ENCODE measurements around the gene RAB38.

The RAB38 gene

DNA sequence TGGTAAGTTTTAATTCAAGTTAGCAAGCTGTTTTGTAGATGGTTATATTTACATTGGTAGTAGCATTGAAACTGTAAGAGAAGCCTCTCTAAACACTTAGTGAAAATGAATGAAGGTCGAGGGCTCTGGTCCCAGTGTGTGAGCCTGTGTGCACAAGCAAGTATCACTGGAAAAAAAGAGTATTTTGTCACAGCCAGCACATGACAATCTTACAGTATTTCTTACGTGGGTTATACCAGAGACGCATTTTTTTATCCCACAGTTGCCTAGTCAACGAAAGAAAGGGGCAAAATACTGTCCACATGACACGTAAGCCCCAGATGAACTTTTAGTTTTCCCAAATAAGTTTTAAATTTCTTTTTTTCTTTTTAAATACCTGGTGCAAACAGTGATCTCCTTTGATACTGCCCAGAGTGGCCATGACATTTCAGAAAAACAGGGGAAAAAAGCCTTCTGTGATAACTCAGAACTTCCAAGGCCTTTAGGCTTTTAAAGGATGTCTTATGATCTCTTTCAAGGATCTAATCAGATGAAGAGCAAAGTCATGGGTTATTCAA is 23.5 kb downstream of the RAB38 start:
- TF ChIP-seq, protein P1, sequence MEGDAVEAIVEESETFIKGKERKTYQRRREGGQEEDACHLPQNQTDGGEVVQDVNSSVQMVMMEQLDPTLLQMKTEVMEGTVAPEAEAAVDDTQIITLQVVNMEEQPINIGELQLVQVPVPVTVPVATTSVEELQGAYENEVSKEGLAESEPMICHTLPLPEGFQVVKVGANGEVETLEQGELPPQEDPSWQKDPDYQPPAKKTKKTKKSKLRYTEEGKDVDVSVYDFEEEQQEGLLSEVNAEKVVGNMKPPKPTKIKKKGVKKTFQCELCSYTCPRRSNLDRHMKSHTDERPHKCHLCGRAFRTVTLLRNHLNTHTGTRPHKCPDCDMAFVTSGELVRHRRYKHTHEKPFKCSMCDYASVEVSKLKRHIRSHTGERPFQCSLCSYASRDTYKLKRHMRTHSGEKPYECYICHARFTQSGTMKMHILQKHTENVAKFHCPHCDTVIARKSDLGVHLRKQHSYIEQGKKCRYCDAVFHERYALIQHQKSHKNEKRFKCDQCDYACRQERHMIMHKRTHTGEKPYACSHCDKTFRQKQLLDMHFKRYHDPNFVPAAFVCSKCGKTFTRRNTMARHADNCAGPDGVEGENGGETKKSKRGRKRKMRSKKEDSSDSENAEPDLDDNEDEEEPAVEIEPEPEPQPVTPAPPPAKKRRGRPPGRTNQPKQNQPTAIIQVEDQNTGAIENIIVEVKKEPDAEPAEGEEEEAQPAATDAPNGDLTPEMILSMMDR (IDR thresholded peaks at IDR 0.05) = no peak
- Histone ChIP-seq H3K4me1 (ENCODE audit: control insufficient read depth in 1 of 2, insufficient read depth in 1 of 2, low read depth in 1 of 2, low read length in 1 of 2) (no peaks in the 10 kb centered on the region), H3K36me3 (no peaks in the 10 kb centered on the region)

DNA sequence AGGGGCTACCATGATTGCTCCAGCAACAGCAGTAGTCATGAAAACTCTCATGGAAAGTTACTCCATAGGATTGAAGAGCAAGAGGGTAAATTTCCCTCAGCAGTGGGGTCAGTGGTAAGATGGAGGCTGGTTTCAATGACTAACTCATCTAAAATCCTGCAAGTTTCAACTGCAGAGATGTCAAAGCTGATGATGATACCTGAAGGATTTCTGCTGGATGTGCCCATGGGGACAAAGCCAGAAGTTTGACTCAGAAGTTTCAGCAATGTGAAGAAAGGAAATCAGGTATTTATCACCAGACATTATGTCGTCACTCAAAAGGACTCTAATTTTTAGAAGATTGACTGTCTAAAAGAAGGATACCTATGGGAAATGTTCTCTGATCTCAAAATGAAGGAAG is 29.1 kb downstream of the RAB38 start:
- TF ChIP-seq, protein P1 (IDR thresholded peaks at IDR 0.05) = no peak
- no peaks in the 10 kb centered on the region for H3K9me3 ChIP-seq

More for the DNA sequence above, 23.5 kb downstream of the RAB38 start:
- no peaks in the 10 kb centered on the region for H3K27me3 ChIP-seq
- H3K9me3 ChIP-seq = no peaks in the 10 kb centered on the region
- no peak overlapping the region for H3K27ac ChIP-seq
- H3K4me3 ChIP-seq (ENCODE audit: low read depth in 1 of 2, low read length in 1 of 2) = no peak overlapping the region

DNA sequence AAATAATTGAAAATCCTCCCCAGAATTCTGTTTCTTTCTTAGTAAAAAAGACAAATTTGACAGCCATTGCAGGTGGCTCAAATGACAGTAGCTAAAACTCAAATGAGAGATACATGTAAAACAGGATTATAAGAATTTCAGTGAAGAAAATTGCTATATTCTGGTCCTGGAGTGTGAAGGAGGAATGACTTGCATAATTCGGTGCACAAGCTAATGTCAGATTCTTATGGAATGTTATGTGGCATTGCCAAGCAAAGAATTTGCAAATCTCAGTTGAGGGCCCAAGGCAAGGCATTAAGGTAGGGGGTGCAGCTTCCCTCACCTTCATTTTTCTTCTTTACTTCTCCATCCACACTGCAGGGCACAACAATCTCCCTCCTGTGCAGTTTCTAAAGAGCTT is 35.4 kb downstream of the RAB38 start:
- Histone ChIP-seq H3K36me3 (no peaks in the 10 kb centered on the region), H3K9me3 (no peaks in the 10 kb centered on the region), H3K4me1 (ENCODE audit: control insufficient read depth in 1 of 2, insufficient read depth in 1 of 2, low read depth in 1 of 2, low read length in 1 of 2) (no peaks in the 10 kb centered on the region), H3K4me3 (ENCODE audit: low read depth in 1 of 2, low read length in 1 of 2) (no peak overlapping the region), H3K27ac (no peak overlapping the region), H3K27me3 (no peaks in the 10 kb centered on the region)
- TF ChIP-seq, protein P1 (IDR thresholded peaks at IDR 0.05) = no peak

More for the DNA sequence above, 29.1 kb downstream of the RAB38 start:
- no peaks in the 10 kb centered on the region for H3K4me1 ChIP-seq (ENCODE audit: control insufficient read depth in 1 of 2, insufficient read depth in 1 of 2, low read depth in 1 of 2, low read length in 1 of 2)
- no peaks in the 10 kb centered on the region for H3K36me3 ChIP-seq
- H3K4me3 ChIP-seq (ENCODE audit: low read depth in 1 of 2, low read length in 1 of 2) = no peak overlapping the region
- no peaks in the 10 kb centered on the region for H3K27me3 ChIP-seq
- H3K27ac ChIP-seq = no peak overlapping the region

DNA sequence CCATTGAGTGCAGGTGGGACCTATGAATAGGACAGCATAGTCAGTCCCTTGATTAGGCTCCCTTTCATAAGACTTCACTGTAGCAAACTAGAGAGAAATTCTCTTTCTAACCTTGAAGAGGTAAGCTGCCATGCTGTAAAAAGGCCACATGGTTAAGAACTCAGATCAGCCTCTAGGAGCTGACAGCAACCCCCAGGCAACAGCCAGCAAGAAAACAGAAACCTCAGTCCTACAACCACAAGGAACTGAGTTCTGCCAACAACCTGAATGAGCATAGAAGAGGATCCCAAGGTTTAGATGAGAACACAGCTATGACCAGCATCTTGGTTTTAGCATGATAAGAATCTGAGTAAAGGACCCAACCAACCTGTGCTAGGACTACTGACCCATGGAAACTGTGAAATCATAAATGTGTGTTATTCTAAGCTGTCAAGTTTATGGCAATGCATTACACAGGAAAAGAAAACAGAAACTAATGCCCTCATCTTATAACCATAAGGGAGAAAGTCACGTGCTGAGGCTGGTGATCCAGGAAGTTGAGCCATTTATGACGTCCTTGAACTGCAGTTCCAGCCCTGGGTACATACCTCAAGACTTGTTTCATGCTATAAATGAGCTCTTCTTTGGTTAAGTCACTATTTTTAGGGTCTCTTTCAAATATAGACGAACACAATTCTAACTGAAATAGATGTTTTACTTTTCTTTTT is 43.3 kb downstream of the RAB38 start:
- no peaks in the 10 kb centered on the region for H3K4me1 ChIP-seq (ENCODE audit: control insufficient read depth in 1 of 2, insufficient read depth in 1 of 2, low read depth in 1 of 2, low read length in 1 of 2)
- TF ChIP-seq, protein P1 (IDR thresholded peaks at IDR 0.05) = no peak
- H3K36me3 ChIP-seq = no peaks in the 10 kb centered on the region
- H3K27me3 ChIP-seq = no peaks in the 10 kb centered on the region
- H3K4me3 ChIP-seq (ENCODE audit: low read depth in 1 of 2, low read length in 1 of 2) = no peak overlapping the region
- H3K27ac ChIP-seq = no peak overlapping the region
- H3K9me3 ChIP-seq = no peaks in the 10 kb centered on the region

DNA sequence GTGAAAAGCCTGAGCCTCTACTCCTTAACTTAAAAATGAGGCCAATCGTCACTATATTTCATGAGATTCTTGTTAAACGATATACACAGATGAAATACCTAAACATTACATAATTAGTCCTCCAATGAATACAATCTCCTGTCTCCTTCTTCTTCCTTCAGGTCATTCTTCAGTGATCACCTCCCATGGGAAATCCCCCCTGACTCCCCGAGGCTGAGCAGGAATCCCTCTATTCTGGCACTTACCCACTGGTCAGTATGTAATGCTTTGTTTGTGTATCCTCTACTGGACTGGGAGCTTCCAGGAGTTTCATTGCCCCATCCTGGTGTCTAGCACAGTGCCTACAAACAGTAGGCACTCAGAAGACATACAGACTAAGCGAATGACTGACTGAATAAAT is 52.3 kb downstream of the RAB38 start:
- Histone ChIP-seq H3K9me3 (no peaks in the 10 kb centered on the region), H3K27ac (no peak overlapping the region), H3K4me1 (ENCODE audit: control insufficient read depth in 1 of 2, insufficient read depth in 1 of 2, low read depth in 1 of 2, low read length in 1 of 2) (no peaks in the 10 kb centered on the region), H3K36me3 (no peaks in the 10 kb centered on the region), H3K4me3 (ENCODE audit: low read depth in 1 of 2, low read length in 1 of 2) (no peak overlapping the region), H3K27me3 (no peaks in the 10 kb centered on the region)
- TF ChIP-seq, protein P1 (IDR thresholded peaks at IDR 0.05) = no peak

Measured in neutrophil (primary cell).